Measurements from ENCODE around the gene RAB8B. TPM values are rescaled to one million over a fixed set of nuclear protein-coding genes. Genes with fewer than 3 reads are reported as not detected.

Gene RAB8B
- total and polyA plus RNA-seq, 9 of the 15 experiments (the other 6 are each of a cell fraction or from before 2014, with no cell fraction given): 7.8 to 32.1 (median 24.2) TPM

- TF ChIP-seq BCOR (IDR thresholded peaks at IDR 0.05): no peak
- TF ChIP-seq NCOA6 (IDR thresholded peaks at IDR 0.05): no peak
- no peak for TF ChIP-seq ELF4 (CRISPR knock-in tag; IDR thresholded peaks at IDR 0.05)
- no peak for TF ChIP-seq ATF4 (CRISPR knock-in tag; IDR thresholded peaks at IDR 0.05)
- TF ChIP-seq SETDB1 (IDR thresholded peaks at IDR 0.05; ENCODE audit: low read length): no peak
- TF ChIP-seq MTA3 (IDR thresholded peaks at IDR 0.05; ENCODE audit: borderline replicate concordance): no peak
- TF ChIP-seq FOXP4 (CRISPR knock-in tag; IDR thresholded peaks at IDR 0.05; ENCODE audit: borderline replicate concordance): no peak
- no peak for TF ChIP-seq ZNF174 (CRISPR knock-in tag; IDR thresholded peaks at IDR 0.05)
These were observed 24.1 kb upstream of the RAB8B start (continued) for GRCh38 chr15:63165166-63165859.
